ENCODE results near the gene CHST7. TPM values are rescaled to one million over a fixed set of nuclear protein-coding genes. Genes with fewer than 3 reads are reported as not detected.

Gene CHST7
- polyA plus RNA-seq, 1 donor from 2014 or later: 4.9 TPM

DNA sequence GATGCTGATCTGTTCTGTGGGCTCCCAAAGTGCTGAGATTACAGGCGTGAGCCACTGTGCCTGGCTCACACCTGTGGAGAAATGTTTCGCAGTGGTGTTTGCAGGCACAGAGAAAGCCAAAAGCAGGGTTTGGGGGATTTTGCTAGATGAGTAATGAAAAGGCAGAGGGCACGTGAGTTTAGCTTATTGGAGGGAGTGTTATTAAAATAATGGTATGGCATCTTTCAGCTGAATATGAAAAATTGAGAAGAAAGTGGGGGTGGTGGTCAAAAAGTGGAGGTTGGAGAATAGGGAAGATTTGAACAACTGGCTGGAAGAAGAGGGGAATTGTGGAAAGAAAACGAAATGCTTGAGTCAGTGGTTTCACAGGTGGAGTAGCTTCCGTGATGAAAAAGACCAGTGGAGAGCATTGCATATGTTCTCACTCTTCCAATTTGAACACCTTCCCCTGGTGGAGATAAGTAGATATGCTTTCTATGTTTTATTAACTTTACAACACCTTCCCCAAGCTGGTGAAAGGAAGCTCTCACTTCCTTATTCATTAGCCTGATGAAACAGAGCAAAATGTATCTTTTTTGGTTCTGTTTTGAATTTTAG lies 1.1 kb upstream of the CHST7 start:
- TF ChIP-seq, protein P1, sequence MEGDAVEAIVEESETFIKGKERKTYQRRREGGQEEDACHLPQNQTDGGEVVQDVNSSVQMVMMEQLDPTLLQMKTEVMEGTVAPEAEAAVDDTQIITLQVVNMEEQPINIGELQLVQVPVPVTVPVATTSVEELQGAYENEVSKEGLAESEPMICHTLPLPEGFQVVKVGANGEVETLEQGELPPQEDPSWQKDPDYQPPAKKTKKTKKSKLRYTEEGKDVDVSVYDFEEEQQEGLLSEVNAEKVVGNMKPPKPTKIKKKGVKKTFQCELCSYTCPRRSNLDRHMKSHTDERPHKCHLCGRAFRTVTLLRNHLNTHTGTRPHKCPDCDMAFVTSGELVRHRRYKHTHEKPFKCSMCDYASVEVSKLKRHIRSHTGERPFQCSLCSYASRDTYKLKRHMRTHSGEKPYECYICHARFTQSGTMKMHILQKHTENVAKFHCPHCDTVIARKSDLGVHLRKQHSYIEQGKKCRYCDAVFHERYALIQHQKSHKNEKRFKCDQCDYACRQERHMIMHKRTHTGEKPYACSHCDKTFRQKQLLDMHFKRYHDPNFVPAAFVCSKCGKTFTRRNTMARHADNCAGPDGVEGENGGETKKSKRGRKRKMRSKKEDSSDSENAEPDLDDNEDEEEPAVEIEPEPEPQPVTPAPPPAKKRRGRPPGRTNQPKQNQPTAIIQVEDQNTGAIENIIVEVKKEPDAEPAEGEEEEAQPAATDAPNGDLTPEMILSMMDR (IDR thresholded peaks at IDR 0.05; ENCODE audit: poor library complexity, severe bottlenecking): no peak
- TF ChIP-seq POLR2AphosphoS5 (IDR thresholded peaks at IDR 0.05): no peak
- TF ChIP-seq SMC3 (conservative IDR thresholded peaks at IDR 0.05; ENCODE audit: poor library complexity): no peak
- TF ChIP-seq RAD21 (conservative IDR thresholded peaks at IDR 0.05): no peak
- no peak for TF ChIP-seq EP300 (conservative IDR thresholded peaks at IDR 0.05; ENCODE audit: poor library complexity, severe bottlenecking)
- no peak for TF ChIP-seq EZH2 (IDR thresholded peaks at IDR 0.05; ENCODE audit: borderline replicate concordance, insufficient read depth, low read length, poor library complexity, severe bottlenecking)
- TF ChIP-seq TAF1 (IDR thresholded peaks at IDR 0.05; ENCODE audit: low read depth): no peak
- TF ChIP-seq, protein P2, sequence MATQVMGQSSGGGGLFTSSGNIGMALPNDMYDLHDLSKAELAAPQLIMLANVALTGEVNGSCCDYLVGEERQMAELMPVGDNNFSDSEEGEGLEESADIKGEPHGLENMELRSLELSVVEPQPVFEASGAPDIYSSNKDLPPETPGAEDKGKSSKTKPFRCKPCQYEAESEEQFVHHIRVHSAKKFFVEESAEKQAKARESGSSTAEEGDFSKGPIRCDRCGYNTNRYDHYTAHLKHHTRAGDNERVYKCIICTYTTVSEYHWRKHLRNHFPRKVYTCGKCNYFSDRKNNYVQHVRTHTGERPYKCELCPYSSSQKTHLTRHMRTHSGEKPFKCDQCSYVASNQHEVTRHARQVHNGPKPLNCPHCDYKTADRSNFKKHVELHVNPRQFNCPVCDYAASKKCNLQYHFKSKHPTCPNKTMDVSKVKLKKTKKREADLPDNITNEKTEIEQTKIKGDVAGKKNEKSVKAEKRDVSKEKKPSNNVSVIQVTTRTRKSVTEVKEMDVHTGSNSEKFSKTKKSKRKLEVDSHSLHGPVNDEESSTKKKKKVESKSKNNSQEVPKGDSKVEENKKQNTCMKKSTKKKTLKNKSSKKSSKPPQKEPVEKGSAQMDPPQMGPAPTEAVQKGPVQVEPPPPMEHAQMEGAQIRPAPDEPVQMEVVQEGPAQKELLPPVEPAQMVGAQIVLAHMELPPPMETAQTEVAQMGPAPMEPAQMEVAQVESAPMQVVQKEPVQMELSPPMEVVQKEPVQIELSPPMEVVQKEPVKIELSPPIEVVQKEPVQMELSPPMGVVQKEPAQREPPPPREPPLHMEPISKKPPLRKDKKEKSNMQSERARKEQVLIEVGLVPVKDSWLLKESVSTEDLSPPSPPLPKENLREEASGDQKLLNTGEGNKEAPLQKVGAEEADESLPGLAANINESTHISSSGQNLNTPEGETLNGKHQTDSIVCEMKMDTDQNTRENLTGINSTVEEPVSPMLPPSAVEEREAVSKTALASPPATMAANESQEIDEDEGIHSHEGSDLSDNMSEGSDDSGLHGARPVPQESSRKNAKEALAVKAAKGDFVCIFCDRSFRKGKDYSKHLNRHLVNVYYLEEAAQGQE (IDR thresholded peaks at IDR 0.05; ENCODE audit: borderline replicate concordance): no peak
- TF ChIP-seq MXI1 (conservative IDR thresholded peaks at IDR 0.05; ENCODE audit: poor library complexity, severe bottlenecking): no peak
- no peak overlapping the region for H3K4me3 ChIP-seq (ENCODE audit: low read length)
- peaks cover 17% of the 10 kb centered on the region for H3K27me3 ChIP-seq (ENCODE audit: insufficient read depth, low read depth, low read length)
- H3K27ac ChIP-seq (ENCODE audit: low read length): no peak overlapping the region
- no peak overlapping the region for H3K4me2 ChIP-seq (ENCODE audit: low read length)
- H3F3A ChIP-seq (ENCODE audit: insufficient read depth, low read length, poor library complexity, severe bottlenecking): no peaks in the 10 kb centered on the region
- H3K36me3 ChIP-seq (ENCODE audit: insufficient read depth, low read length): no peaks in the 10 kb centered on the region
- H4K20me1 ChIP-seq (ENCODE audit: insufficient read depth): no peaks in the 10 kb centered on the region
- no peak overlapping the region for H2AFZ ChIP-seq (ENCODE audit: low read depth, low read length)
- no peak overlapping the region for H3K9ac ChIP-seq (ENCODE audit: low read length)
- H3K79me2 ChIP-seq (replicated peaks; ENCODE audit: insufficient read depth, low read length): no peaks in the 10 kb centered on the region
- no peaks in the 10 kb centered on the region for H3K9me2 ChIP-seq (ENCODE audit: insufficient read depth, low read length)
- H3K9me3 ChIP-seq (ENCODE audit: low read length): no peaks in the 10 kb centered on the region

DNA sequence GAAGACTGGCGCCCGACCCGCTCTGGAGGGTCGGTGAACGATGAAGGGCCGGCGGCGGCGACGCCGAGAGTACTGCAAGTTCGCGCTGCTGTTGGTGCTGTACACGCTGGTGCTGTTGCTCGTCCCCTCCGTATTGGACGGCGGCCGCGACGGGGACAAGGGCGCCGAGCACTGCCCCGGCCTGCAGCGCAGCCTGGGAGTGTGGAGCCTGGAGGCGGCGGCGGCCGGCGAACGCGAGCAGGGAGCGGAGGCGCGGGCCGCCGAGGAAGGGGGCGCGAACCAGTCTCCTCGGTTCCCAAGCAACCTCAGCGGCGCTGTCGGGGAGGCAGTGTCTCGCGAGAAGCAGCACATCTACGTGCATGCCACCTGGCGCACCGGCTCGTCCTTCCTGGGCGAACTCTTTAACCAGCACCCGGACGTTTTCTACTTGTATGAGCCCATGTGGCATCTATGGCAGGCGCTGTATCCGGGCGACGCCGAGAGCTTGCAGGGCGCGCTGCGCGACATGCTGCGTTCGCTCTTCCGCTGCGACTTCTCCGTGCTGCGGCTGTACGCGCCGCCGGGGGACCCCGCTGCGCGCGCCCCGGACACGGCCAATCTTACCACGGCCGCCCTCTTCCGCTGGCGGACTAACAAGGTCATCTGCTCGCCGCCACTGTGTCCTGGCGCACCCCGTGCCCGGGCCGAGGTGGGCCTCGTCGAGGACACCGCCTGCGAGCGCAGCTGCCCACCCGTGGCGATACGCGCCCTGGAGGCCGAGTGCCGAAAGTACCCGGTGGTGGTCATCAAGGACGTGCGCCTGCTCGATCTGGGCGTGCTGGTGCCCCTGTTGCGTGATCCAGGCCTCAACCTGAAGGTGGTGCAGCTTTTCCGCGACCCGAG lies 568 bp downstream of the CHST7 start:
- H3K9ac ChIP-seq (ENCODE audit: low read length): peak overlapping the region; percentile 58
- no peaks in the 10 kb centered on the region for H3K9me2 ChIP-seq (ENCODE audit: insufficient read depth, low read length)
- H3K36me3 ChIP-seq (ENCODE audit: insufficient read depth, low read length): no peaks in the 10 kb centered on the region
- H2AFZ ChIP-seq (ENCODE audit: low read depth, low read length): no peak overlapping the region
- TF ChIP-seq SMC3 (conservative IDR thresholded peaks at IDR 0.05; ENCODE audit: poor library complexity): no peak
- peak; percentile 23 for TF ChIP-seq MXI1 (conservative IDR thresholded peaks at IDR 0.05; ENCODE audit: poor library complexity, severe bottlenecking)
- no peak overlapping the region for H3K4me2 ChIP-seq (ENCODE audit: low read length)
- H3K4me3 ChIP-seq (ENCODE audit: low read length): peak overlapping the region; percentile 75
- H3K27ac ChIP-seq (ENCODE audit: low read length): no peak overlapping the region
- no peaks in the 10 kb centered on the region for H4K20me1 ChIP-seq (ENCODE audit: insufficient read depth)
- H3K27me3 ChIP-seq (ENCODE audit: insufficient read depth, low read depth, low read length): peaks cover 17% of the 10 kb centered on the region
- H3K9me3 ChIP-seq (ENCODE audit: low read length): no peaks in the 10 kb centered on the region
- no peaks in the 10 kb centered on the region for H3K79me2 ChIP-seq (replicated peaks; ENCODE audit: insufficient read depth, low read length)
- H3F3A ChIP-seq (ENCODE audit: insufficient read depth, low read length, poor library complexity, severe bottlenecking): no peaks in the 10 kb centered on the region

All from neural cell (in vitro differentiated cells).